K562 (cell line): ENCODE data around the gene SREBF1. TPM values are rescaled to one million over a fixed set of nuclear protein-coding genes. Genes with fewer than 3 reads are reported as not detected.

Source experiments
- ATAC-seq: fragments of 200-7000 bp; cut with Tn5 transposase; 3 replicates; pipeline ENCODE4 v1.9.1; 2020; ENCODE audit warnings: moderate library complexity
- BruUV-seq: library from RNA; stranded (reverse); fragments of 400-500 nt; replicated peaks from 2 replicates; lab custom pipeline; 2021; lab: Mats Ljungman, UMichigan
- CTCF ChIA-PET: fragments of 300-600 bp; formaldehyde crosslinking; extraction: SDS; loops from one replicate; lab custom pipeline; 2021; ENCODE audit warnings: low intra/inter-chr PET ratio; lab: Yijun Ruan, JAX
- POLR2A ChIA-PET: fragments of 300-600, 350-650 bp; sonication (Branson Sonifier 250); formaldehyde crosslinking; extraction: SDS; loops from one replicate; lab custom pipeline; 2021; ENCODE audit warnings: antibody characterized with exemption, inconsistent platforms; lab: Yijun Ruan, JAX
- DNase-seq, 4 experiments: peaks; one replicate each; pipeline versions ENCODE4 v3.0.0 to v3.0.0-alpha.2; 2011 to 2018; ENCODE audit warnings: low spot score in 3 of 4, mixed read lengths in 3 of 4; ENCODE audit errors: extremely low read depth in 1 of 4
- FAIRE-seq: peaks from 2 replicates; lab custom pipeline; 2011; peaks lifted over from hg19 to GRCh38; lab: Jason Lieb, UNC
- H2AFZ ChIP-seq: 2 replicates; pipeline ENCODE4 v1.6.0; 2011; ENCODE audit warnings: low read depth, low read length, control low read depth, inconsistent platforms
- H3K27ac ChIP-seq: fragments of 200-600 bp; 3 replicates; pipeline ENCODE4 v1.8.0; 2011; ENCODE audit warnings: low read depth, mild to moderate bottlenecking, control low read depth, inconsistent platforms, low read length, moderate library complexity, mixed read lengths; ENCODE audit errors: extremely low read depth
- H3K27me3 ChIP-seq, 2 experiments: fragments of 300-600 bp in 1 of 2; 2 replicates in 1 of 2; 3 replicates in 1 of 2; pipeline versions ENCODE4 v1.6.0 to v1.8.0; 2011; ENCODE audit warnings: inconsistent platforms in 2 of 2, low read length in 2 of 2, mild to moderate bottlenecking in 1 of 2, mixed read lengths in 1 of 2, moderate library complexity in 1 of 2; ENCODE audit not compliant: control insufficient read depth in 2 of 2, insufficient read depth in 2 of 2
- H3K36me3 ChIP-seq: fragments of 300-600 bp; 3 replicates; pipeline ENCODE4 v1.8.0; 2011; ENCODE audit warnings: mild to moderate bottlenecking, low read length, inconsistent platforms; ENCODE audit not compliant: control insufficient read depth, insufficient read depth
- H3K4me1 ChIP-seq, 2 experiments: fragments of 200-600 bp in 1 of 2; replicated peaks in 1 of 2; 2 replicates in 1 of 2; 3 replicates in 1 of 2; pipeline versions ENCODE4 v1.5.1 to v1.8.0; 2011; ENCODE audit warnings: inconsistent platforms in 2 of 2, low read length in 2 of 2, mild to moderate bottlenecking in 1 of 2, mixed read lengths in 1 of 2, moderate library complexity in 1 of 2; ENCODE audit not compliant: control insufficient read depth in 2 of 2, insufficient read depth in 2 of 2
- H3K4me2 ChIP-seq: 2 replicates; pipeline ENCODE4 v1.6.1; 2011; ENCODE audit warnings: low read length, control low read depth, inconsistent platforms, mixed read lengths; ENCODE audit not compliant: insufficient read depth
- H3K4me3 ChIP-seq: fragments of 200-600 bp; sonication (generic), shearing (Covaris generic); 2 replicates; pipeline ENCODE4 v1.5.1; 2016; ENCODE audit warnings: control low read depth, inconsistent platforms
- H3K79me2 ChIP-seq: fragments of 200-600 bp; 3 replicates; pipeline ENCODE4 v1.8.0; 2011; ENCODE audit warnings: low read length, inconsistent platforms; ENCODE audit not compliant: control insufficient read depth, insufficient read depth
- H3K9ac ChIP-seq, 2 experiments: 2 replicates each; pipeline versions ENCODE4 v1.6.0 to v1.6.1; 2011; ENCODE audit warnings: low read depth in 2 of 2, low read length in 2 of 2, control low read depth in 1 of 2, inconsistent platforms in 1 of 2, mild to moderate bottlenecking in 1 of 2, mixed read lengths in 1 of 2; ENCODE audit not compliant: insufficient read depth in 1 of 2
- H3K9me1 ChIP-seq: one replicate; pipeline ENCODE4 v1.6.0; 2011; ENCODE audit warnings: inconsistent platforms, mild to moderate bottlenecking, low read length, moderate library complexity; ENCODE audit not compliant: control insufficient read depth, insufficient read depth
- H3K9me3 ChIP-seq: replicated peaks from 2 replicates; pipeline ENCODE4 v1.5.1; 2011; ENCODE audit warnings: low read depth, low read length, inconsistent platforms; ENCODE audit not compliant: control insufficient read depth, insufficient read depth
- H4K20me1 ChIP-seq: replicated peaks from 2 replicates; pipeline ENCODE4 v1.6.1; 2011; ENCODE audit warnings: low read length, inconsistent platforms, mixed read lengths; ENCODE audit not compliant: control insufficient read depth, insufficient read depth
- MBD2 ChIP-seq: sonication (generic); IDR thresholded peaks from 2 replicates; pipeline ENCODE4 v1.6.1; 2016; ENCODE audit warnings: low read depth, borderline replicate concordance
- NFE2 ChIP-seq: IDR thresholded peaks from 2 replicates; pipeline ENCODE4 v1.6.1; 2014; ENCODE audit warnings: antibody characterized with exemption, low read depth
- PHF21A ChIP-seq: fragments of 450-650 bp; IDR thresholded peaks from 2 replicates; pipeline ENCODE4 v1.6.1; 2017; ENCODE audit warnings: low read depth, borderline replicate concordance
- STAT5B ChIP-seq: fragments of 250-450 bp; sonication (Bioruptor Pico); IDR thresholded peaks from 2 replicates; pipeline ENCODE4 v1.8.0; 2021; ENCODE audit warnings: mild to moderate bottlenecking, inconsistent platforms
- TCFL5 ChIP-seq: fragments of 250-450 bp; sonication (Bioruptor Pico); conservative IDR thresholded peaks from 2 replicates; pipeline ENCODE4 v1.6.1; 2021; ENCODE audit warnings: mild to moderate bottlenecking, moderate library complexity, matching md5 sums
- ZNF511 ChIP-seq: sonication (generic); formaldehyde crosslinking; IDR thresholded peaks from 2 replicates; pipeline ENCODE4 v1.8.0; 2022; ENCODE audit warnings: mild to moderate bottlenecking, missing genetic modification reagents
- ZNF780A ChIP-seq: fragments of 250-450 bp; sonication (Bioruptor Pico); IDR thresholded peaks from 2 replicates; pipeline ENCODE4 v1.5.0; 2021; ENCODE audit warnings: mild to moderate bottlenecking
- WGBS: fragments of 100-300 bp; shearing (Covaris generic); methylation state at CpG from one replicate; pipeline ENCODE4 v1.1.6; 2016; ENCODE audit warnings: low coverage, mixed read lengths; ENCODE audit not compliant: insufficient coverage; ENCODE audit errors: missing lambda C conversion rate; 5-methylcytosine and 5-hydroxymethylcytosine counted together
- in situ Hi-C: fragments of 300-500 bp; cut with MboI; formaldehyde crosslinking; loops from 4 replicates; pipeline ENCODE4 v1.15.0; 2018; ENCODE audit warnings: inconsistent platforms, mixed read lengths
- intact Hi-C: fragments of 100-400 bp; cut with micrococcal nuclease; formaldehyde crosslinking; loops from 2 replicates; pipeline ENCODE4 v1.14.2; 2022
- polyA plus RNA-seq, 8 experiments: library from polyadenylated mRNA; depleted of rRNA in 4 of 8; stranded (reverse) in 5 of 8; unstranded in 3 of 8; fragments of >200 nt; fragmentation: Nextera tagmentation in 2 of 8; fragmentation: Illumina TruSeq in 1 of 8; extraction: Ambion mirVana in 2 of 8; extraction: Trizol in 1 of 8; gene quantifications; 2 replicates each; pipeline versions ENCODE4 v1.2.1 to v1.2.3, GENCODE V29; 2011 to 2014; ENCODE audit warnings: inconsistent platforms in 1 of 8, missing spikeins in 1 of 8
- total RNA-seq, 7 experiments: library from RNA; depleted of rRNA in 6 of 7; stranded (reverse); fragments of >200 nt in 6 of 7; fragmentation: Illumina TruSeq in 2 of 7; extraction: Trizol in 2 of 7; gene quantifications; 2 replicates each; pipeline versions ENCODE4 v1.2.1 to v1.2.3, GENCODE V29; 2011 to 2021; ENCODE audit warnings: low replicate concordance in 1 of 7

SREBF1 gene
- total and polyA plus RNA-seq, 9 of the 15 experiments (the other 6 are each of a cell fraction or from before 2014, with no cell fraction given), result 1.6 to 169 (median 69.4) TPM

GRCh38 chr17:17786998-17787397 lies 49.8 kb downstream of the SREBF1 start:
- no peaks in the 10 kb centered on the region; the same call in 1 of the 2 replicates for H4K20me1 ChIP-seq
- H3K9ac ChIP-seq, result peak overlapping the region in 1 of 2 experiments; percentile 28; a peak in 1 of 4 replicates

GRCh38 chr17:17785407-17785806 lies 51.4 kb downstream of the SREBF1 start:
- intact Hi-C loops, result loop anchor here (10.0 kb wide), 1 partner anchor 101 kb away; the partner anchor contains the start of gene RAI1
- H3K27ac ChIP-seq, result no peak overlapping the region
- peaks cover 7 to 85% of the 10 kb centered on the region in 2 experiments for H3K4me1 ChIP-seq
- ChIA-PET CTCF (no interaction called here), POLR2A (interaction anchor here (0.5 to 1.2 kb wide), 3 partner anchors 11 to 250 kb away, joined by 3 read pairs; no protein-coding TSS in a partner anchor)
- FAIRE-seq (no peak), ATAC-seq (no peak), DNase-seq (no peak)
- H2AFZ ChIP-seq, result no peak overlapping the region
- H3K4me2 ChIP-seq, result no peak overlapping the region
- in situ Hi-C loops, result no loop called here
- peaks cover 21% of the 10 kb centered on the region; the same call in 2 of the 3 replicates for H3K79me2 ChIP-seq
- no peak overlapping the region for H3K4me3 ChIP-seq
- no peaks in the 10 kb centered on the region for H3K36me3 ChIP-seq
- BruUV-seq, result no TSS peak
- WGBS, result 70% methylated on average over 7 of the region's 11 CpGs
- peak overlapping the region in 1 of 2 experiments; percentile 83; a peak in 2 of 4 replicates for H3K9ac ChIP-seq
- no peaks in the 10 kb centered on the region for H3K9me3 ChIP-seq
- H3K27me3 ChIP-seq, result no peaks in the 10 kb centered on the region
- no peaks in the 10 kb centered on the region for H3K9me1 ChIP-seq
- H4K20me1 ChIP-seq, result no peaks in the 10 kb centered on the region; the same call in 1 of the 2 replicates
- TF ChIP-seq TCFL5 (CRISPR knock-in tag) (no peak), ZNF511 (no peak), PHF21A (no peak), MBD2 (no peak), STAT5B (no peak), NFE2 (no peak)

More at GRCh38 chr17:17786998-17787397, 49.8 kb downstream of the SREBF1 start:
- Histone ChIP-seq H2AFZ (no peak overlapping the region), H3K4me2 (no peak overlapping the region), H3K4me1 (peaks cover 0 to 82% of the 10 kb centered on the region in 2 experiments), H3K36me3 (no peaks in the 10 kb centered on the region), H3K4me3 (no peak overlapping the region), H3K27me3 (no peaks in the 10 kb centered on the region), H3K9me1 (no peaks in the 10 kb centered on the region), H3K79me2 (peaks cover 18% of the 10 kb centered on the region; the same call in 2 of the 3 replicates), H3K27ac (no peak overlapping the region), H3K9me3 (no peaks in the 10 kb centered on the region)
- no peak for TF ChIP-seq ZNF780A (CRISPR knock-in tag)
- ChIA-PET CTCF (no interaction called here), POLR2A (interaction anchor here (0.6 to 0.7 kb wide), 2 partner anchors 32 to 315 kb away, joined by 3 read pairs; no protein-coding TSS in a partner anchor)
- in situ Hi-C loops (no loop called here), intact Hi-C loops (loop anchor here (10.0 kb wide), 1 partner anchor 102 kb away; the partner anchor contains the start of gene RAI1)
- FAIRE-seq (no peak), DNase-seq (no peak), ATAC-seq (no peak)
- 18% methylated on average over 1 of the region's 2 CpGs for WGBS
- no TSS peak for BruUV-seq
